Measurements from ENCODE around the gene DAPK2. TPM values are rescaled to one million over a fixed set of nuclear protein-coding genes. Genes with fewer than 3 reads are reported as not detected.

The DAPK2 gene
- total RNA-seq, 2 experiments from 2014 or later = 3.2 to 3.7 TPM

DNA sequence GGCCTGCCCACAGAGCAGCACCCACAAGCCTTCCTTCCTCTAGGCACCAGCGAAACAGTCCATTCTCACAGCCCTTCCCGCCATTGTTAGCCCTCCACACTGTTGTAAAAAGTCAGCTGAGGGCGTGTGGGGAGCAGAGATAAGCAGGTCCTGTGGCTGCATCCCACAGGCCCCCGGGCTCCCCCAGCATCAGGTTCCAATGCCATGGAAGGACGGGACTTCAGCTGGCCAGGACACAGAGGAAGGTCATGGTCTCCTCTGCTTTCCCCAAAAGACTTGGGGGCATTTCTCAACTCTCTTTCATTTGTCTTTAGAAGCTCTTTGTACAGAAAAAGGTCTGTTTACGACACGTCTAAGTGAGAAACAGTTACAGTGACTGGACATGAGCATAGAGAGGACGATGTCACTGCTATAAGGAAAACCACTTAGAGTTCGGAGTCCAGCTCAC lies 127.4 kb downstream of the DAPK2 start:
- peaks cover 14% of the 10 kb centered on the region for H3K4me1 Mint-ChIP-seq
- ChIA-PET CTCF (interaction anchor here (0.6 to 1.4 kb wide), 3 partner anchors 27 to 317 kb away, joined by 3 read pairs; no protein-coding TSS in a partner anchor), POLR2A (no interaction called here)
- no peak for DNase-seq
- H3K36me3 Mint-ChIP-seq (ENCODE audit: low read depth) = no peaks in the 10 kb centered on the region
- no peaks in the 10 kb centered on the region for H3K9me3 Mint-ChIP-seq
- H3K27me3 Mint-ChIP-seq = peaks cover 6% of the 10 kb centered on the region
- H3K27ac Mint-ChIP-seq = no peak overlapping the region
- no peak overlapping the region for H3K4me3 Mint-ChIP-seq

GRCh38 chr15:63918317-63918672 lies 128.0 kb downstream of the DAPK2 start:
- no peak for DNase-seq
- ChIA-PET CTCF (interaction anchor here (1.4 kb wide), 1 partner anchor 27 kb away, joined by 3 read pairs; no protein-coding TSS in a partner anchor), POLR2A (no interaction called here)
- Mint-ChIP-seq H3K27me3 (peaks cover 6% of the 10 kb centered on the region), H3K36me3 (ENCODE audit: low read depth) (no peaks in the 10 kb centered on the region), H3K9me3 (no peaks in the 10 kb centered on the region), H3K4me1 (peaks cover 14% of the 10 kb centered on the region), H3K27ac (no peak overlapping the region), H3K4me3 (no peak overlapping the region)

- Mint-ChIP-seq H3K4me3 (no peak overlapping the region), H3K4me1 (peaks cover 14% of the 10 kb centered on the region), H3K9me3 (no peaks in the 10 kb centered on the region), H3K27ac (no peak overlapping the region), H3K27me3 (peaks cover 6% of the 10 kb centered on the region), H3K36me3 (ENCODE audit: low read depth) (no peaks in the 10 kb centered on the region)
- ChIA-PET POLR2A (no interaction called here), CTCF (no interaction called here)
- DNase-seq = no peak
Observed at GRCh38 chr15:63917588-63918316, 128.5 kb downstream of the DAPK2 start.

- no peak overlapping the region for H3K4me3 Mint-ChIP-seq
- H3K9me3 Mint-ChIP-seq = no peaks in the 10 kb centered on the region
- peaks cover 12% of the 10 kb centered on the region for H3K4me1 Mint-ChIP-seq
- H3K36me3 Mint-ChIP-seq (ENCODE audit: low read depth) = no peaks in the 10 kb centered on the region
- DNase-seq = no peak
- ChIA-PET CTCF (interaction anchor here (1.5 kb wide), 1 partner anchor 131 kb away, joined by 5 read pairs; the partner anchor contains the start of gene DAPK2), POLR2A (no interaction called here)
- peaks cover 6% of the 10 kb centered on the region for H3K27me3 Mint-ChIP-seq
- H3K27ac Mint-ChIP-seq = no peak overlapping the region
Observed at GRCh38 chr15:63915873-63916771, 130.2 kb downstream of the DAPK2 start.

DNA sequence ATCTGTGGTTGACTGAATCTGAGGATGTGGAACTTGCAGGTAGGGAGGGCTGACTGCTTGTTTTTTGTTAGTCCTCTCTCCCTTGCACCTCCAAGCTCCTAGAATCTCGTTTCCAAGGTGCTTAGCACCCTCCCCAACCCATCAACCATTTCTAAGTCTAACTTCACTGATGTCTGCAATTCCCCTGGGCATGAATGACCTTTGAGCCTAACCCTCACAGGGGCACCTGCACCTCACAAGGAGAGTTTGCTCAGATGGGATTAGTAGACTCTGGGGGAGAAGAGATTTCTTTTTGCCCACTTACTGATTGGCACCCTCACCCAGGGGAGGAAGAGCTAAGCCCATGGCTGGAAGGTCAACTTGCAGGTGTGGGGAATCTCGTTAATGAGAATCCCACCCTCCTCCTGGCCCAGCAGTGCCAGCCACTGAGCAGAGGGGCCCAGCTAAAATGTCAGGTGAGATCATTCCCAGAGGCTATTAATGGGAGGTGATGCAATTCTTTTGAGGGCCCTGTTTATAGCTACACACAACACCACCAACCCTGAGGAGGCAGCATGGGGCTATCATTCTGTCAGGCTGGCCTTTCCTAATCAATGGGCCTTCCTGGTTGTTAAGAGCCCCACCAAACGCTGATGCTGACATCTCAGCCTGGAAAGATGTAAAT lies 130.9 kb downstream of the DAPK2 start:
- Mint-ChIP-seq H3K9me3 (no peaks in the 10 kb centered on the region), H3K4me3 (no peak overlapping the region), H3K36me3 (ENCODE audit: low read depth) (no peaks in the 10 kb centered on the region), H3K27ac (no peak overlapping the region), H3K27me3 (peaks cover 6% of the 10 kb centered on the region), H3K4me1 (peaks cover 5% of the 10 kb centered on the region)
- POLR2A ChIA-PET = no interaction called here
- CTCF ChIA-PET = interaction anchor here (1.5 kb wide), 1 partner anchor 131 kb away, joined by 5 read pairs; the partner anchor contains the start of gene DAPK2
- no peak for DNase-seq

DNA sequence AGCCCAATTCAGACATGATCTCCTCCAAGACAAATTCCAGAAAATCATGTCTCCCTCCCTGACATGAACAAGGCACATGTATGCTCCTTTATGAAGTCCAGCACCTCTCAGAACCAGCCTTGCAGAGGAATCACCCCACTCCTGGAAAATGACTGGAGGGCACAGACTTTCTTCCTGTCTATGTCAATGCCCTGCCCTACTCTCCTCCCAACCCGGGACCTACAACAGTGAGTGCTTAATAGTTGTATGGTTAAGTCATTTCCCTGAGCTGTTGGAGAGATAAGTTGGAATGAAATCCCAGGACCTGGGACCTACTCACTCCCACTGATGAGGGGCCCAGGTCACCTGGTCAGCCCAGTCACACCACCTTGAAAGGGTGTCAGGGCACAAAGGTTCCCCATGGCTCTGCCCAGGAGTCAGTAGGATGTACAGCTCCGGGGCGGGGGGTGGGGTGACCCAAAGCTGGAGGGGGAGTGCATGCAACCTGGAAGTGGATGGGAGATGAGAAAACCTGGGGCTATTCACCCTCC lies 132.4 kb downstream of the DAPK2 start:
- H3K27ac Mint-ChIP-seq = no peak overlapping the region
- H3K27me3 Mint-ChIP-seq = peaks cover 6% of the 10 kb centered on the region
- peaks cover 1% of the 10 kb centered on the region for H3K4me1 Mint-ChIP-seq
- POLR2A ChIA-PET = no interaction called here
- CTCF ChIA-PET = no interaction called here
- H3K4me3 Mint-ChIP-seq = no peak overlapping the region
- DNase-seq = no peak
- H3K9me3 Mint-ChIP-seq = no peaks in the 10 kb centered on the region
- H3K36me3 Mint-ChIP-seq (ENCODE audit: low read depth) = no peaks in the 10 kb centered on the region

GRCh38 chr15:63913336-63913735 lies 132.9 kb downstream of the DAPK2 start:
- ChIA-PET POLR2A (no interaction called here), CTCF (interaction anchor here (1.2 kb wide), 1 partner anchor 127 kb away, joined by 4 read pairs; no protein-coding TSS in a partner anchor)
- Mint-ChIP-seq H3K4me1 (peaks cover 1% of the 10 kb centered on the region), H3K36me3 (ENCODE audit: low read depth) (no peaks in the 10 kb centered on the region), H3K9me3 (no peaks in the 10 kb centered on the region), H3K27me3 (peaks cover 6% of the 10 kb centered on the region), H3K27ac (no peak overlapping the region), H3K4me3 (no peak overlapping the region)
- DNase-seq = no peak

GRCh38 chr15:63912061-63912615 lies 134.1 kb downstream of the DAPK2 start:
- H3K4me1 Mint-ChIP-seq = peaks cover 1% of the 10 kb centered on the region
- no peaks in the 10 kb centered on the region for H3K36me3 Mint-ChIP-seq (ENCODE audit: low read depth)
- H3K27me3 Mint-ChIP-seq = peaks cover 6% of the 10 kb centered on the region
- H3K9me3 Mint-ChIP-seq = no peaks in the 10 kb centered on the region
- no peak overlapping the region for H3K4me3 Mint-ChIP-seq
- no peak overlapping the region for H3K27ac Mint-ChIP-seq
- POLR2A ChIA-PET = no interaction called here
- DNase-seq = no peak
- CTCF ChIA-PET = interaction anchor here (1.0 to 1.7 kb wide), 5 partner anchors 21 to 155 kb away, joined by 3 to 9 read pairs (median 4); partner anchors contain the start of gene DAPK2

- Mint-ChIP-seq H3K4me1 (peaks cover 11% of the 10 kb centered on the region), H3K9me3 (no peaks in the 10 kb centered on the region), H3K4me3 (no peak overlapping the region), H3K36me3 (ENCODE audit: low read depth) (no peaks in the 10 kb centered on the region), H3K27me3 (peaks cover 1% of the 10 kb centered on the region), H3K27ac (no peak overlapping the region)
- DNase-seq = no peak
- CTCF ChIA-PET = interaction anchor here (0.7 to 1.7 kb wide), 5 partner anchors 20 to 156 kb away, joined by 3 to 9 read pairs (median 4); partner anchors contain the start of gene DAPK2
- POLR2A ChIA-PET = no interaction called here
Observed at GRCh38 chr15:63911160-63911559, 135.1 kb downstream of the DAPK2 start.

GRCh38 chr15:63909819-63910437 lies 136.4 kb downstream of the DAPK2 start:
- CTCF ChIA-PET = interaction anchor here (0.6 to 1.4 kb wide), 4 partner anchors 17 to 158 kb away, joined by 3 to 4 read pairs (median 3); no protein-coding TSS in a partner anchor

DNA sequence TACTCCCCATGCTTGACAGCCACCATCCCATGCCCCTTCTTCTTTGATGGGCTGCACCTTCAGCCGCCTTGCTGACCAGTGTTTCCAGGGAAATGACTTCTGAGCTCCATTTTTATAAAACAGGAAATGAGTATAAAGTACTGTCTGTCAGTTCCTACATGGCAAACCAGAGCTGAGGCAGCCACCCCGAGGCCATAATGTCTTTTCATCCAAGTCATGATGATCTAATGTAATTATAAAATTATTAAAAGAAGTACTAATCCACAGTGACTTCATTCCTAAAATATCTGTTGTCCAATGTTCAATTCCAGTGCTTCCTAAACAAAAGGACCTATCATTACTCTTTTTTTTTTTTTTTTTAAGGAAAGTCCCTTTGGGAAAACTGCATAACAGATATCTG lies 137.3 kb downstream of the DAPK2 start:
- DNase-seq = no peak
- H3K9me3 Mint-ChIP-seq = no peaks in the 10 kb centered on the region
- ChIA-PET POLR2A (no interaction called here), CTCF (interaction anchor here (0.7 to 1.4 kb wide), 4 partner anchors 9 to 159 kb away, joined by 3 read pairs; no protein-coding TSS in a partner anchor)
- H3K36me3 Mint-ChIP-seq (ENCODE audit: low read depth) = no peaks in the 10 kb centered on the region
- no peak overlapping the region for H3K27ac Mint-ChIP-seq
- no peak overlapping the region for H3K4me3 Mint-ChIP-seq
- peaks cover 23% of the 10 kb centered on the region for H3K4me1 Mint-ChIP-seq
- H3K27me3 Mint-ChIP-seq = no peaks in the 10 kb centered on the region

More at GRCh38 chr15:63909819-63910437, 136.4 kb downstream of the DAPK2 start:
- H3K36me3 Mint-ChIP-seq (ENCODE audit: low read depth) = no peaks in the 10 kb centered on the region
- no peaks in the 10 kb centered on the region for H3K9me3 Mint-ChIP-seq
- H3K27ac Mint-ChIP-seq = no peak overlapping the region
- DNase-seq = no peak
- H3K4me1 Mint-ChIP-seq = peaks cover 19% of the 10 kb centered on the region
- POLR2A ChIA-PET = no interaction called here
- H3K4me3 Mint-ChIP-seq = no peak overlapping the region
- H3K27me3 Mint-ChIP-seq = no peaks in the 10 kb centered on the region

- Mint-ChIP-seq H3K36me3 (ENCODE audit: low read depth) (no peaks in the 10 kb centered on the region), H3K4me3 (no peak overlapping the region), H3K9me3 (no peaks in the 10 kb centered on the region), H3K27me3 (no peaks in the 10 kb centered on the region), H3K4me1 (peaks cover 23% of the 10 kb centered on the region), H3K27ac (no peak overlapping the region)
- POLR2A ChIA-PET = interaction anchor here (1.7 kb wide), 1 partner anchor 75 kb away, joined by 4 read pairs; the partner anchor contains the start of gene HERC1
- CTCF ChIA-PET = interaction anchor here (0.9 kb wide), 1 partner anchor 16 kb away, joined by 3 read pairs; no protein-coding TSS in a partner anchor
- DNase-seq = no peak
Observed at GRCh38 chr15:63908281-63908680, 138.0 kb downstream of the DAPK2 start.

Measured in activated CD4-positive, alpha-beta memory T cell treated with anti-CD3 and anti-CD28 coated beads, Interleukin-2, amount 10 ng/mL, durations not matched to agents 7 days and 5 days (primary cell).